CD14-positive monocyte (primary cell): ENCODE data around the gene SLC25A36. TPM values are rescaled to one million over a fixed set of nuclear protein-coding genes. Genes with fewer than 3 reads are reported as not detected.

ENCODE experiments used
- DNase-seq, 3 donors: peaks; one replicate each; pipeline ENCODE4 v3.0.0-alpha.2; 2011 to 2022
- H2AFZ ChIP-seq: 2 replicates; pipeline ENCODE4 v1.6.0; 2012; ENCODE audit warnings: mild to moderate bottlenecking, low read depth, low read length, inconsistent platforms; ENCODE audit not compliant: insufficient read depth, poor library complexity, severe bottlenecking
- H3K27ac ChIP-seq, 2 donors: 1 replicate in 1 of 2; 2 replicates in 1 of 2; pipeline ENCODE4 v1.5.1; 2012 to 2013; ENCODE audit warnings: low read length in 2 of 2, control low read depth in 1 of 2, inconsistent platforms in 1 of 2, low read depth in 1 of 2, mild to moderate bottlenecking in 1 of 2
- H3K27me3 ChIP-seq, 2 donors: one replicate each; pipeline versions ENCODE4 v1.6.0 to v1.6.1; 2011 to 2013; ENCODE audit warnings: low read length in 2 of 2; ENCODE audit not compliant: control insufficient read depth in 2 of 2, insufficient read depth in 2 of 2
- H3K36me3 ChIP-seq, 2 donors: replicated peaks in 1 of 2; 1 replicate in 1 of 2; 2 replicates in 1 of 2; pipeline versions ENCODE4 v1.5.1 to v1.6.1; 2012 to 2013; ENCODE audit warnings: low read length in 2 of 2, control low read depth in 1 of 2, inconsistent platforms in 1 of 2, mild to moderate bottlenecking in 1 of 2; ENCODE audit not compliant: insufficient read depth in 2 of 2, control insufficient read depth in 1 of 2
- H3K4me1 ChIP-seq, 2 donors: 1 replicate in 1 of 2; 2 replicates in 1 of 2; pipeline versions ENCODE4 v1.5.1 to v1.6.1; 2012 to 2013; ENCODE audit warnings: low read length in 2 of 2, control low read depth in 1 of 2, inconsistent platforms in 1 of 2, mild to moderate bottlenecking in 1 of 2, moderate library complexity in 1 of 2; ENCODE audit not compliant: insufficient read depth in 2 of 2, control insufficient read depth in 1 of 2
- H3K4me2 ChIP-seq: replicated peaks from 2 replicates; pipeline ENCODE3; 2012; ENCODE audit warnings: low read length, moderate library complexity, mild to moderate bottlenecking; ENCODE audit not compliant: poor library complexity, severe bottlenecking; ENCODE audit errors: extremely low read depth
- H3K4me3 ChIP-seq, 3 experiments: fragments of 200-600 bp in 1 of 3; sonication (generic) in 1 of 3; replicated peaks in 1 of 3; 1 replicate in 2 of 3; 2 replicates in 1 of 3; pipeline ENCODE4 v1.5.1; 2011 to 2013; ENCODE audit warnings: low read length in 3 of 3, mild to moderate bottlenecking in 3 of 3, control low read depth in 2 of 3, low read depth in 2 of 3, inconsistent platforms in 1 of 3, moderate library complexity in 1 of 3
- H3K79me2 ChIP-seq: 2 replicates; pipeline ENCODE4 v1.6.0; 2012; ENCODE audit warnings: mild to moderate bottlenecking, control low read depth, inconsistent platforms, low read length, moderate library complexity; ENCODE audit not compliant: insufficient read depth
- H3K9ac ChIP-seq: 2 replicates; pipeline ENCODE4 v1.6.0; 2017; ENCODE audit warnings: low read length, mild to moderate bottlenecking; ENCODE audit not compliant: insufficient read depth, poor library complexity, severe bottlenecking
- H3K9me3 ChIP-seq, 2 donors: replicated peaks in 1 of 2; 1 replicate in 1 of 2; 2 replicates in 1 of 2; pipeline versions ENCODE4 v1.5.1 to v1.6.1; 2012 to 2013; ENCODE audit warnings: low read length in 2 of 2, control low read depth in 1 of 2; ENCODE audit not compliant: control insufficient read depth in 1 of 2, insufficient read depth in 1 of 2
- H4K20me1 ChIP-seq: 2 replicates; pipeline ENCODE4 v1.6.0; 2012; ENCODE audit warnings: mild to moderate bottlenecking, low read length, control low read depth, moderate library complexity; ENCODE audit not compliant: insufficient read depth
- H3K27ac Mint-ChIP-seq, 7 donors: one replicate each; pipeline ENCODE4 v1.8.0; 2020; ENCODE audit warnings: mild to moderate bottlenecking in 7 of 7, mixed read lengths in 7 of 7, moderate library complexity in 6 of 7, inconsistent platforms in 2 of 7
- H3K27me3 Mint-ChIP-seq, 3 donors: one replicate each; pipeline ENCODE4 v1.8.0; 2021 to 2022; ENCODE audit warnings: low read depth in 3 of 3, mild to moderate bottlenecking in 3 of 3, mixed read lengths in 3 of 3, moderate library complexity in 3 of 3, inconsistent platforms in 1 of 3
- H3K36me3 Mint-ChIP-seq, 2 donors: one replicate each; pipeline ENCODE4 v1.8.0; 2020; ENCODE audit warnings: mixed read lengths in 2 of 2, inconsistent platforms in 1 of 2, mild to moderate bottlenecking in 1 of 2
- H3K4me1 Mint-ChIP-seq: one replicate; pipeline ENCODE4 v1.8.0; 2020; ENCODE audit warnings: mild to moderate bottlenecking, mixed read lengths
- H3K4me3 Mint-ChIP-seq, 2 donors: one replicate each; pipeline ENCODE4 v1.8.0; 2020; ENCODE audit warnings: mild to moderate bottlenecking in 2 of 2, mixed read lengths in 2 of 2, moderate library complexity in 1 of 2
- H3K9me3 Mint-ChIP-seq, 7 donors: one replicate each; pipeline ENCODE4 v1.8.0; 2020 to 2022; ENCODE audit warnings: mixed read lengths in 7 of 7, mild to moderate bottlenecking in 6 of 7, moderate library complexity in 6 of 7, inconsistent platforms in 2 of 7
- CTCF ChIP-seq: fragments of 200-600 bp; IDR thresholded peaks from one replicate; pipeline ENCODE4 v1.8.0; 2022; ENCODE audit warnings: antibody characterized with exemption, mild to moderate bottlenecking
- WGBS: methylation state at CpG from one replicate; pipeline ENCODE4 v1.1.5; 2013; ENCODE audit warnings: missing lambda C conversion rate; ENCODE audit not compliant: insufficient coverage; 5-methylcytosine and 5-hydroxymethylcytosine counted together
- intact Hi-C, 2 donors: fragments of 100-400 bp; cut with micrococcal nuclease; formaldehyde crosslinking; loops; one replicate each; pipeline versions ENCODE4 v1.15.0 to v1.15.1; 2023
- polyA plus RNA-seq, 3 donors: library from polyadenylated mRNA; depleted of rRNA in 1 of 3; unstranded in 2 of 3; stranded (reverse) in 1 of 3; fragments of 300-500 nt in 2 of 3; fragments of >200 nt in 1 of 3; fragmentation: Illumina TruSeq in 2 of 3; gene quantifications; 1 replicate in 2 of 3; 2 replicates in 1 of 3; pipeline ENCODE4 v1.2.3, GENCODE V29; 2012 to 2021

SLC25A36 gene
- polyA plus RNA-seq, 3 donors: 20.4 to 30.3 (median 20.6) TPM

GRCh38 chr3:140906785-140907184, 34.9 kb upstream of the SLC25A36 start:
- Mint-ChIP-seq H3K27ac (no peak overlapping the region), H3K36me3 (no peaks in the 10 kb centered on the region), H3K27me3 (peaks cover 0 to 6% (median 0%) of the 10 kb centered on the region in 3 donors), H3K4me1 (peaks cover 3% of the 10 kb centered on the region), H3K9me3 (no peaks in the 10 kb centered on the region), H3K4me3 (no peak overlapping the region)
- H3K9ac ChIP-seq: no peak overlapping the region
- intact Hi-C loops: no loop called here
- no peak overlapping the region for H2AFZ ChIP-seq
- no peak overlapping the region for H3K4me3 ChIP-seq
- DNase-seq: no peak
- no peaks in the 10 kb centered on the region for H4K20me1 ChIP-seq
- no peak overlapping the region for H3K27ac ChIP-seq
- no peak overlapping the region for H3K4me2 ChIP-seq
- no peaks in the 10 kb centered on the region for H3K36me3 ChIP-seq
- no peaks in the 10 kb centered on the region for H3K79me2 ChIP-seq
- H3K9me3 ChIP-seq: no peaks in the 10 kb centered on the region
- no peak for TF ChIP-seq CTCF
- no peaks in the 10 kb centered on the region for H3K4me1 ChIP-seq
- H3K27me3 ChIP-seq: no peaks in the 10 kb centered on the region
- WGBS: no CpG with 5 or more reads among the region's 1 CpG

GRCh38 chr3:140910860-140911259, 30.8 kb upstream of the SLC25A36 start:
- peak overlapping the region; percentile 81 to 87 for H3K4me3 Mint-ChIP-seq
- Histone ChIP-seq H3K4me3 (peak overlapping the region in 2 of 3 experiments; percentile 7 to 30), H3K4me1 (no peaks in the 10 kb centered on the region), H3K79me2 (no peaks in the 10 kb centered on the region), H3K9ac (no peak overlapping the region), H3K36me3 (no peaks in the 10 kb centered on the region), H4K20me1 (no peaks in the 10 kb centered on the region), H3K9me3 (no peaks in the 10 kb centered on the region), H3K4me2 (peak overlapping the region; percentile 50), H2AFZ (peak overlapping the region; percentile 63), H3K27me3 (no peaks in the 10 kb centered on the region), H3K27ac (no peak overlapping the region)
- intact Hi-C loops: no loop called here
- no peak for TF ChIP-seq CTCF
- no peaks in the 10 kb centered on the region for H3K9me3 Mint-ChIP-seq
- H3K4me1 Mint-ChIP-seq: peaks cover 3% of the 10 kb centered on the region
- H3K27ac Mint-ChIP-seq: no peak overlapping the region
- WGBS: 73% methylated on average over 4 of the region's 5 CpGs
- DNase-seq: no peak
- H3K36me3 Mint-ChIP-seq: no peaks in the 10 kb centered on the region
- H3K27me3 Mint-ChIP-seq: peaks cover 0 to 3% (median 0%) of the 10 kb centered on the region in 3 donors
